ENCODE measurements around the gene ORM2.
"Not testable (repeated sequence)": the region's sequence is repeated elsewhere in the genome, so short reads cannot be mapped to it uniquely, and the experiment has no call there.

Gene ORM2

DNA sequence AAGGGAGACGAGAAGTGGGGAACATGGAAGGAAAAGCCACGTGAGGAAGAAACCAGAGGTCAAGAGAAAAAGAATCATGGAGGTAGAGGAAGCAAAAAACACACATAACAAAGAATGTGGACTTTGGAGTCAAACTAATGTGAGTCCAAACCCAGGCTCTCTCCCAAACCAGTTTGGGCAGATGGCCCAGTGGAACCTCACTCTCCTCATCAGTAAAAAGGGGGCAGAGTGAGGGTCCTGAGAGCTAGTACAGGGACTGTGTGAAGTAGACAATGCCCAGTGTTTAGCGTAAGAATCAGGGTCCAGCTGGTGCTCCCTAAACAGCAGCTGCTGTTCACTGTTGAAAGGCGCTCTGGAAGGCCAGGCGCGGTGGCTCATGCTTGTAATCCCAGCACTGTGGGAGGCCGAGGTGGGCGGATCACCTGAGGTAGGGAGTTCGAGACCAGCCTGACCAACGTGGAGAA lies 1.3 kb upstream of the ORM2 start:
- not testable (repeated sequence) for H3K27ac ChIP-seq; DNase-seq (ENCODE audit: low read depth, low spot score)

DNA sequence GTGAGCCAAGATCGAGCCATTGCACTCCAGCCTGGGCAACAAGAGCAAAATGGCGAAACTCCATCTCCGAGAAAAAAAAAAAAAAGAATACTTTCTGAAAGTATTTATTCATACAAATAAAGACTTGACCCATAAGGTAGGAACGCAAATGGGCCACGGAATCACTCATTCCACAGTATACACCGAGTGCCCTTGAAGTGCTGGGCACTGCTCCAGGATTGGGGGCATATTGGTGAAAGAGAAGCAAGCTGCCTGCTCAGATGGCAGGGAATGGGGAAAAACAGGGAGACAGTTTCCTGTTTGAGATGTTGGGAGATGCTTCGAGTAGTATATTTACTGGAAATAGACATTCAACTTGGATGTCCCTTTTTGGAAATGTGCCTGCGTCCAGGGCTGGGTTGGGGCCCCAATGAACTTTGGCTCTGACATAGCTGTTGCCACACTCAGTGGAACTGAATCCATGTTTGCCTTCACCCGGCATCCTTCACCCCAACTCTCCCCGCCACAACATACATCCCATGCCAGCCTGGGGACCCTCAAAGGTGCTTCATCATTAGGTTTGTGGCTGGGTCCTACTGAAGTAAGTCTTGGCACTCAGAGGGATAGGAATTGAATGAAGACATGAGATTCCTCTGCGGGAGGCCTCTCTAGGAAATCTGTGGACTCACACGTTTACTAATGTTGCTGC lies 588 bp upstream of the ORM2 start:
- not testable (repeated sequence) for H3K27ac ChIP-seq; DNase-seq (ENCODE audit: low read depth, low spot score)

DNA sequence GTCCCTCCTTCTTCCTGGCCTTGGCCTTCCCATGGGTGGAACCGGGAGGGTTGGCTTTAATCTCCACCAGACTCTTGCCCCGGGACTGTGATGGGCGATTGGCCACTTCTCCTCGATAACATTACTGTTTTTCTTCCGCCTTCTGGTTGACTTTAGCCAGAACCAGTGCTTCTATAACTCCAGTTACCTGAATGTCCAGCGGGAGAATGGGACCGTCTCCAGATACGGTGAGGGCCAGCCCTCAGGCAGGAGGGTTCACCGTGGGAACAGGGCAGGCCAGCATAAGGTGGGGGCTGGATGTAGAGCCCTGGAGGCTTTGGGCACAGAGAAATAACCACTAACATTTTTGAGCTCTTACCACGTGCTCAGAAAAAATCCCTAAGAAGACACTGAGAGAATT lies 967 bp downstream of the ORM2 start:
- H3K27ac ChIP-seq: no peak overlapping the region
- DNase-seq (ENCODE audit: low read depth, low spot score): no peak

GRCh38 chr9:114331229-114332195 lies 1.8 kb downstream of the ORM2 start:
- DNase-seq (ENCODE audit: low read depth, low spot score): not testable (repeated sequence)

GRCh38 chr9:114332474-114333040 lies 2.9 kb downstream of the ORM2 start:
- DNase-seq (ENCODE audit: low read depth, low spot score); H3K27ac ChIP-seq: not testable (repeated sequence)

More at GRCh38 chr9:114331229-114332195, 1.8 kb downstream of the ORM2 start:
- H3K27ac ChIP-seq: not testable (repeated sequence)

DNA sequence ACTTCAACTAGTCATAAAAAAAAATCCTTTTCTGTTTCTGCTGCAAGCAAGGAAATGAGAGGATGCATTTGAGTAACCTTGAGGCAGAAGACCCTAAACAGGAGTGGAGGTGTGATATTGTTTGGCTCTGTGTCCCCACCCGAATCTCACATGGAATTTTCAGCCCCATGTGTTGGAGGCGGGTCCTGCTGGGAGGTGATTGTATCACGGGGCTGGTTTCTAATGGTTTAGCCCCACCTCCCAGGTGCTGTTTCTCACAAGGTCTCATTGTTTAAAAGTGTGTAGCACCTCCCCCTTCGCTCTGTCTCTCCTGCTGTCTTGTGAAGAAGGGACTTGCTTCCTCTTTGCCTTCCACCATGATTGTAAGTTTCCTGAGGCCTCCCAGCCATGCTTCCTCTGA lies 4.0 kb downstream of the ORM2 start:
- not testable (repeated sequence) for DNase-seq (ENCODE audit: low read depth, low spot score); H3K27ac ChIP-seq

DNA sequence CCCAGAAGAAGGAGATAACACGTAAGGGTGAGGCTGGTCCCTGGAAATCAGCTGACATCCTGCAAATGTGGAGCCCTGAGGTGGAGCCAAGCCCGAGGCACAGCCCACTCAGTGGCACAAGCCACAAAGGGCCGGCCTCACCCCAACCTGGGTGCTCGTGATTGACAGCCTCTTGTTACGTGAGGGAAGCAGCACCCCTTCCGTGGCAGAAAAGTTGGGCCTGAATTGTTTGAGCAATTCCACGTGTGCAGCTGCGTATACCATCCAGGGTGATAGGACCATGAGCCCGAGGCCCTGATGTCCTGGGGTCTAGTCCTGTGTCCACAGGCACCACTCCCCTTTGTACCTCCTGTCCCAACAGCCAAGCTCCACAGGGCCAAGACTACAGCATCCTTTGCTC lies 4.8 kb downstream of the ORM2 start:
- no peak for DNase-seq (ENCODE audit: low read depth, low spot score)
- H3K27ac ChIP-seq: no peak overlapping the region

DNA sequence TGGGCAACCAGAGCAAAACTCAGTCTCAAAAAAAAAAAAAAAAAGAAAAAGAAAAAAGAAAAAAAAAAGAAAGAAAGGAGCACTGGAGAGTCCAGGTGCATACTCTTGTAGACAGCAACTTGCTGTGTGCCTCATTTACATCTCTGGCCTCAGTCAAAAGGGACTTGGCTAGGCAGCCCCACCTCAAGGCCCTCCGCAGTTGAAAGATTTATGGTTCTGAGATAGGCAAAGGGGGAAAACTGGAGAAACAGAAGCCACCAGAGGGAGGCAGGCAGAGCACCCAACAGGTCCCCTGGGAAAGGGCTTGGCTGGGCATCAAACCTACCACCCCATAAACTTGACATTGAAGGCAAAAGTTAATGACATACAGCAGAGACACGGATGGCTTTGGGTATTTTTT lies 6.1 kb downstream of the ORM2 start:
- no peak for DNase-seq (ENCODE audit: low read depth, low spot score)
- no peak overlapping the region for H3K27ac ChIP-seq

- H3K27ac ChIP-seq: no peak overlapping the region
- DNase-seq (ENCODE audit: low read depth, low spot score): no peak
Observed at GRCh38 chr9:114336157-114336556, 6.5 kb downstream of the ORM2 start.

DNA sequence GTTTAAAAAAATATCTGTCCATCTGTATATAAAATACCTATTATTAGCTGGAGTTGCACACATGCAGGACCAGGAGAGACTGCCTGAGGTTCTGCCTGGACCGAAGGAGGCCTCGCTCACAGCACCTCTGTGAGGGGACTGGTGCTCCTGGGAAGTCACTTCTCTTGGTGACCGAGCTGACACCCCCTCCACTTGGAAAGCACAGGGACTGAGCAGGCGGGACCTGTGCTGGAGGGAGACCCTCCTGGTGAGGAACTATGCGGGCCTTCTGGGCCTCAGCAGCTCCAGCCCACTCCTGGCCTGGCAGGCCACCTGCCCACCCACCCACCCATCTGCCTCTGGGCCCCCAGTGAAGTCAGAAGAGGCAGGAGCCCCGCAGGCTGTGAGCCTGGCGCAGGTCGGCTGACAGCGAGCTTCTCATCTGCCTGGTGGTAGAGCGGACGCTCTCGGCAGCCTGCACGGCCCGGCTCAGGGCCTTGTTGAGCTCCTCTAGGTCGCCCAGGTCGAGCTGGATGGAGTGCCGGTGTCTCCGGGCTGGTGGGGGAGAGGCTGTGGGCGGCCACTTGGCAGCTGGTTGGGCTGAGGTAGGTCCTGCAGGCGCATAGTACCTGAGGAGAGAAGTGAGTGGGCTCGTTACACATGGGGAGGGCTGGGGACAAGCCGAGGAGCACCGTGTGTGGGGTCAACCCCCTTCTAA lies 7.2 kb downstream of the ORM2 start:
- no peak overlapping the region for H3K27ac ChIP-seq
- DNase-seq (ENCODE audit: low read depth, low spot score): no peak

- no peak for DNase-seq (ENCODE audit: low read depth, low spot score)
- H3K27ac ChIP-seq: no peak overlapping the region
Observed at GRCh38 chr9:114338187-114338586, 8.5 kb downstream of the ORM2 start.

GRCh38 chr9:114339130-114339908 lies 9.7 kb downstream of the ORM2 start:
- no peak for DNase-seq (ENCODE audit: low read depth, low spot score)
- H3K27ac ChIP-seq: no peak overlapping the region

- no peak overlapping the region for H3K27ac ChIP-seq
- no peak for DNase-seq (ENCODE audit: low read depth, low spot score)
Observed at GRCh38 chr9:114341152-114341830, 11.6 kb downstream of the ORM2 start.

- no peak for DNase-seq (ENCODE audit: low read depth, low spot score)
- H3K27ac ChIP-seq: no peak overlapping the region
Observed at GRCh38 chr9:114341991-114342390, 12.3 kb downstream of the ORM2 start.

- DNase-seq (ENCODE audit: low read depth, low spot score): no peak
- H3K27ac ChIP-seq: peak overlapping the region; percentile 22
Observed at GRCh38 chr9:114342755-114343440, 13.2 kb downstream of the ORM2 start.

DNA sequence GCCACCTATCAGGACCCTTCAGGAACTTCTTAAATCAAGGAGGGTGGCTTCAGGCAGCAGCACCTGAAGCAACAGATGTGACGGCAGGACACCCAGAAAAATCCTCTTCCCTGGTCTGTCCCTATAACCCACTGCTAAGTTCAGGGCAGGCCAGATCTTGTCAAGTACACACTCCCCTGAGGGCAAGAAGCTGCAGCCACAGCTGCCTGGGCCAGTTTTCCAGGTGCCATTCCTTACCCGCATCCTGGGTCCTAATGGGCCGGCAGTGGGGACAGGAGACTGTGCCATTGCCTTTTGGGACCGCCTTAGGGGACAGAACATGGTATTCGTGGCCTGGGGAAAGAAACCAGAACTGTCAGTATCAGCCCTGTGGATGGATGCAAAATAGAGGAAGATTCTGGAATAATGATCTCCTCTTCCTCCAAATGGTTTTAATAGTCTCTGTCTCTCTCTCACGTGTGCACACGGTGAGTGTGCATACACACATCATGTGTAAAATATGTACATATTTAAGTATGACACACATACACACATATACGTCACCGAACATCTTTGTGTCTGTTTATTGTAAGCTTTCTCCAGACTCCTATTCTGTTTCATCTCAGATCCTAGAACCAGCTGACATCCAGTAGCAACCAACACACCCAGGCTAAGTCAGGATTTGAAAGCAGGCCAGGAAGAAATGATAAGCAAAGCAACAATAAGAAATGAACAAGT lies 14.0 kb downstream of the ORM2 start:
- H3K27ac ChIP-seq: peak overlapping the region; percentile 22
- DNase-seq (ENCODE audit: low read depth, low spot score): peak; percentile 14

GRCh38 chr9:114344188-114344566 lies 14.5 kb downstream of the ORM2 start:
- H3K27ac ChIP-seq: peak overlapping the region; percentile 22
- no peak for DNase-seq (ENCODE audit: low read depth, low spot score)

DNA sequence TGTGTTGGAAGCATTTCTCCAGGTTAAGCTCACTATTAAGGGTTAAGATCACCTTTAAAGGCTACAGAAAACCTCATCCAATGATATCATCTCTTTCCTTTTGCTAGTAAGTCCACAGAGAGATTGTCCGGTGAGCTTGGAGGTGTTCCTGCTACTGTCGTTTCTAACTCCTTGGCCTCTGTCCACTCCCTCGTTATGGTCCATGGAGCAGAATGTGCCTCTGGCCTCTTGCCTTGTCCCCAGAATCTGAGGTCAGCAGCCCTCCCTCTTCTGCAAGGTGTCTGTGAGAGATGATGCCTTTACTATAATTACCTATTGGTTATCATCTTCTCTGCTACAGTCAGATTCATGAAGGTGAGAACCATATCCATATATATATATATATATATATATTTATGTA lies 15.0 kb downstream of the ORM2 start:
- DNase-seq (ENCODE audit: low read depth, low spot score): no peak

More for the DNA sequence above, 15.0 kb downstream of the ORM2 start:
- no peak overlapping the region for H3K27ac ChIP-seq
